ENCODE data around the gene INCA1.

The INCA1 gene

GRCh38 chr17:4955091-4955490 lies 42.2 kb downstream of the INCA1 start:
- no peak for TF ChIP-seq CTCF (conservative IDR thresholded peaks at IDR 0.05; ENCODE audit: low read depth, low read length)

GRCh38 chr17:4953451-4953961 lies 43.8 kb downstream of the INCA1 start:
- no peak for DNase-seq (ENCODE audit: low read depth)
- H3K4me3 ChIP-seq (ENCODE audit: low read length), result no peak overlapping the region
- no peak for TF ChIP-seq CTCF (conservative IDR thresholded peaks at IDR 0.05; ENCODE audit: low read depth, low read length)

More at GRCh38 chr17:4955091-4955490, 42.2 kb downstream of the INCA1 start:
- no peak overlapping the region for H3K4me3 ChIP-seq (ENCODE audit: low read length)
- DNase-seq (ENCODE audit: low read depth), result no peak

GRCh38 chr17:4951486-4951885 lies 45.8 kb downstream of the INCA1 start:
- no peak for TF ChIP-seq CTCF (conservative IDR thresholded peaks at IDR 0.05; ENCODE audit: low read depth, low read length)
- no peak for DNase-seq (ENCODE audit: low read depth)
- H3K4me3 ChIP-seq (ENCODE audit: low read length), result no peak overlapping the region

- peak within 1 kb of the TSS; percentile 45 for H3K4me3 ChIP-seq (ENCODE audit: low read length)
- no peak for DNase-seq (ENCODE audit: low read depth)
- no peak for TF ChIP-seq CTCF (conservative IDR thresholded peaks at IDR 0.05; ENCODE audit: low read depth, low read length)
These were observed 46.5 kb downstream of the INCA1 start, which contains the start of gene ENO3 for GRCh38 chr17:4950746-4951204. ENO3 (plus strand) TSS chr17:4951119; CDS start chr17:4951830, 711 bp downstream.

GRCh38 chr17:4950075-4950745 lies 47.1 kb downstream of the INCA1 start:
- H3K4me3 ChIP-seq (ENCODE audit: low read length), result peak overlapping the region; percentile 45
- no peak for TF ChIP-seq CTCF (conservative IDR thresholded peaks at IDR 0.05; ENCODE audit: low read depth, low read length)
- no peak for DNase-seq (ENCODE audit: low read depth)

GRCh38 chr17:4949321-4950074 lies 47.8 kb downstream of the INCA1 start:
- H3K4me3 ChIP-seq (ENCODE audit: low read length), result peak overlapping the region; percentile 60
- TF ChIP-seq CTCF (conservative IDR thresholded peaks at IDR 0.05; ENCODE audit: low read depth, low read length), result no peak
- DNase-seq (ENCODE audit: low read depth), result no peak

Measured in retinal pigment epithelial cell (primary cell).